Stimulated activated CD8-positive, alpha-beta memory T cell treated with anti-CD3 and anti-CD28 coated beads, Interleukin-12 subunit alpha, Interleukin-12 subunit beta, amount 100 ng/mL, for 1 hour (primary cell): ENCODE measurements around the gene CSNK1D.
"Not testable (repeated sequence)": the region's sequence is repeated elsewhere in the genome, so short reads cannot be mapped to it uniquely, and the experiment has no call there.

Experiments used
- DNase-seq: peaks from one replicate; pipeline ENCODE4 v3.0.0-alpha.2; 2020; ENCODE audit warnings: low read depth

The CSNK1D gene

GRCh38 chr17:82272495-82273326 lies 789 bp downstream of the CSNK1D start:
- no peak for DNase-seq

- DNase-seq, result no peak
These were observed 2.1 kb downstream of the CSNK1D start for GRCh38 chr17:82271401-82271800.

- DNase-seq, result no peak
These were observed 2.8 kb downstream of the CSNK1D start for GRCh38 chr17:82270651-82271050.

GRCh38 chr17:82269882-82270500 lies 3.5 kb downstream of the CSNK1D start:
- DNase-seq, result no peak

- no peak for DNase-seq
These were observed 4.2 kb downstream of the CSNK1D start for GRCh38 chr17:82269138-82269881.

- DNase-seq, result no peak
These were observed 5.7 kb downstream of the CSNK1D start for GRCh38 chr17:82267575-82268379.

- DNase-seq, result no peak
These were observed 7.4 kb downstream of the CSNK1D start for GRCh38 chr17:82266142-82266541.

- DNase-seq, result no peak
These were observed 9.9 kb downstream of the CSNK1D start for GRCh38 chr17:82263641-82264040.

GRCh38 chr17:82262344-82262743 lies 11.2 kb downstream of the CSNK1D start:
- DNase-seq, result no peak

GRCh38 chr17:82259972-82260961 lies 13.2 kb downstream of the CSNK1D start:
- not testable (repeated sequence) for DNase-seq

GRCh38 chr17:82258555-82258954 lies 14.9 kb downstream of the CSNK1D start:
- DNase-seq, result no peak

GRCh38 chr17:82257473-82257872 lies 16.0 kb downstream of the CSNK1D start:
- DNase-seq, result peak; percentile 56

GRCh38 chr17:82256242-82256885 lies 17.1 kb downstream of the CSNK1D start:
- no peak for DNase-seq

GRCh38 chr17:82255402-82255972 lies 18.0 kb downstream of the CSNK1D start:
- no peak for DNase-seq

- not testable (repeated sequence) for DNase-seq
These were observed 18.8 kb downstream of the CSNK1D start for GRCh38 chr17:82254746-82255145.

- not testable (repeated sequence) for DNase-seq
These were observed 19.4 kb downstream of the CSNK1D start for GRCh38 chr17:82254096-82254495.

GRCh38 chr17:82253179-82253544 lies 20.3 kb downstream of the CSNK1D start:
- no peak for DNase-seq

GRCh38 chr17:82252511-82253178 lies 20.9 kb downstream of the CSNK1D start:
- no peak for DNase-seq

- DNase-seq, result no peak
These were observed 22.5 kb downstream of the CSNK1D start for GRCh38 chr17:82250868-82251500.
